ENCODE measurements around the gene TRUB1. TPM values are rescaled to one million over a fixed set of nuclear protein-coding genes. Genes with fewer than 3 reads are reported as not detected.

The TRUB1 gene
- total RNA-seq, 6 donors from 2014 or later: 10.1 to 68.0 (median 15.0) TPM

DNA sequence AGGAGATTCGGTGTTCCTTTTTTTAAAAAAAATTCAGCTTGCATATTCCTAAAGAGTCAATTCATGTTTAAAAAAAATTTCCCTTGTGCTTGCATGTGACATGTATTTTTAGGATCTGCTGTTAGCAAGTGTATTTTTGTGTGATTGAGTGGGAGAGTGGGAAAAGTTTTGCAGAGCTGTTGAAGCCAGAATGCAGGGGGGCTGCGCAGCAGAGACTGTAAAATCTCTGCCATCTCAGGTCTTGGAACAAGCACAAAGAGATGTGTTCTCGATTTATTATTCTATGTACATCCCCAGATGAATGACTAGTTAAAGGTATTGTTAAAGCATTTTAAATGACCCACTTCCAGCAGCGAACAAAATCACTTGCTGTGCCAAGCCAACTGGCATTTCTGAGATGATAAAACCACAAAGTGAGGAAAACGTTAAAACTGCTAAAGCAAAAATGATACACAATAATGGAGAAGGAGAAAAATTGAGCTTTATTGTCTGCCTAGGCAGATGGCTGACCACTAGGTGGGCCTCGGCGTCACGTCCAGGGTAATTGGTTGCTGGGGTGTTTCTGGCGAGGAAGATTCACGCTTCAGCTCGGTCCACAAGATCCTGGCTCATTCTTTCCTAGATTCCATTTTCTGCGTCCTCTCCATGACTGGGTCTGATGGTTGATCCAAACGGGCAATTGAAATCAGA, 88.2 kb downstream of the TRUB1 start:
- Histone ChIP-seq H3K27me3 (no peaks in the 10 kb centered on the region), H3K36me3 (no peaks in the 10 kb centered on the region), H3K9me3 (no peaks in the 10 kb centered on the region), H3K27ac (no peak overlapping the region), H3K4me1 (no peaks in the 10 kb centered on the region), H3K4me3 (no peak overlapping the region)
- no peak for ATAC-seq (ENCODE audit: low FRiP score in 2 of 2)
- TF ChIP-seq POLR2AphosphoS5 (IDR thresholded peaks at IDR 0.05) (no peak), EP300 (IDR thresholded peaks at IDR 0.05) (no peak), POLR2A (IDR thresholded peaks at IDR 0.05) (no peak)
- TF ChIP-seq, protein P1, sequence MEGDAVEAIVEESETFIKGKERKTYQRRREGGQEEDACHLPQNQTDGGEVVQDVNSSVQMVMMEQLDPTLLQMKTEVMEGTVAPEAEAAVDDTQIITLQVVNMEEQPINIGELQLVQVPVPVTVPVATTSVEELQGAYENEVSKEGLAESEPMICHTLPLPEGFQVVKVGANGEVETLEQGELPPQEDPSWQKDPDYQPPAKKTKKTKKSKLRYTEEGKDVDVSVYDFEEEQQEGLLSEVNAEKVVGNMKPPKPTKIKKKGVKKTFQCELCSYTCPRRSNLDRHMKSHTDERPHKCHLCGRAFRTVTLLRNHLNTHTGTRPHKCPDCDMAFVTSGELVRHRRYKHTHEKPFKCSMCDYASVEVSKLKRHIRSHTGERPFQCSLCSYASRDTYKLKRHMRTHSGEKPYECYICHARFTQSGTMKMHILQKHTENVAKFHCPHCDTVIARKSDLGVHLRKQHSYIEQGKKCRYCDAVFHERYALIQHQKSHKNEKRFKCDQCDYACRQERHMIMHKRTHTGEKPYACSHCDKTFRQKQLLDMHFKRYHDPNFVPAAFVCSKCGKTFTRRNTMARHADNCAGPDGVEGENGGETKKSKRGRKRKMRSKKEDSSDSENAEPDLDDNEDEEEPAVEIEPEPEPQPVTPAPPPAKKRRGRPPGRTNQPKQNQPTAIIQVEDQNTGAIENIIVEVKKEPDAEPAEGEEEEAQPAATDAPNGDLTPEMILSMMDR (IDR thresholded peaks at IDR 0.05): no peak
- no peak for DNase-seq
- 69 to 72% methylated on average over 13 of the region's 13 CpGs for WGBS, 2 donors

DNA sequence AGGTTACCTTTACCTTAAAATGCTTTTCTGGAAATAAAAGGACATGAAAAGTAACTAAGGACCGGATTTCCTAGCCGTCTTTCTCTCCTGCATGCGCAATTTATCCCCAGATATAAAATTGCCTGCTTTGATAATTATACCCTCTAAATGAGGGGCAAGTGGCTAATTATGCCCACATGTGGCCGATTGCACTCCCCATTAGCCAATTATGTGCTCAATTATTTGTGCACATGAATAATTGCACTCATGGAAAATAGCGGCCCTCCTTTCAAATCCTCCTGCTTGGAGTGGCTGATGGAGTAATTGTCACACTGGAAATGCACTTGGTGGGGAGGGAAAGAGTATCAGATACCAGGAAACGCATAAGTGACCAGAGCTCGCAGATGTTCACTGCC, 88.7 kb downstream of the TRUB1 start:
- TF ChIP-seq EP300 (IDR thresholded peaks at IDR 0.05): no peak
- TF ChIP-seq, protein P1 (IDR thresholded peaks at IDR 0.05): no peak
- no peak for TF ChIP-seq POLR2AphosphoS5 (IDR thresholded peaks at IDR 0.05)
- TF ChIP-seq POLR2A (IDR thresholded peaks at IDR 0.05): no peak
- H3K27ac ChIP-seq: no peak overlapping the region
- H3K9me3 ChIP-seq: no peaks in the 10 kb centered on the region
- WGBS, 2 donors: 86 to 91% methylated on average over 7 of the region's 7 CpGs
- DNase-seq (no peak), ATAC-seq (ENCODE audit: low FRiP score in 2 of 2) (no peak)
- no peak overlapping the region for H3K4me3 ChIP-seq
- H3K27me3 ChIP-seq: no peaks in the 10 kb centered on the region
- H3K36me3 ChIP-seq: no peaks in the 10 kb centered on the region
- H3K4me1 ChIP-seq: no peaks in the 10 kb centered on the region

Small RNA genes lying within 50 kb of the gene (small RNA-seq; reads per million reads assigned to genes)
- gene RNU6-1121P: 0 reads per million in 4 donors

Other genes with a start within 250 kb of the TRUB1 start
- 10 to 100 TPM; 21.9 to 45.5 (median 26.2) TPM for gene FHIP2A, start 116.4 kb upstream of the TRUB1 start, total RNA-seq
- gene ATRNL1, start 155.2 kb downstream of the TRUB1 start, total RNA-seq: 1 to 10 TPM in 1 of 6 donors, under 1 TPM in 5; 0.11 to 1.0 (median 0.39) TPM